MM.1S (cell line): Measurements from ENCODE around the gene MIOX.

Experiments used
- DNase-seq: peaks from one replicate; pipeline ENCODE4 v3.0.0-alpha.2; 2015
- H2AFZ ChIP-seq: fragments of 300-600 bp; sonication (generic); 2 replicates; pipeline ENCODE4 v1.6.0; 2016; ENCODE audit warnings: antibody characterized with exemption, low read length
- H3F3A ChIP-seq: fragments of 300-600 bp; sonication (generic); 2 replicates; pipeline ENCODE4 v1.6.1; 2016; ENCODE audit warnings: mild to moderate bottlenecking, antibody characterized with exemption, low read length, moderate library complexity, mixed read lengths; ENCODE audit not compliant: insufficient read depth
- H3K27ac ChIP-seq: fragments of 300-600 bp; sonication (generic); 2 replicates; pipeline ENCODE4 v1.5.1; 2016; ENCODE audit warnings: mild to moderate bottlenecking, low read length
- H3K27me3 ChIP-seq: fragments of 300-600 bp; sonication (generic); replicated peaks from 2 replicates; pipeline ENCODE4 v1.6.0; 2016; ENCODE audit warnings: low read length; ENCODE audit not compliant: insufficient read depth
- H3K36me3 ChIP-seq: fragments of 300-600 bp; sonication (generic); replicated peaks from 2 replicates; pipeline ENCODE4 v1.6.1; 2016; ENCODE audit warnings: mild to moderate bottlenecking, low read length, mixed read lengths; ENCODE audit not compliant: insufficient read depth
- H3K4me1 ChIP-seq: fragments of 300-600 bp; sonication (generic); 2 replicates; pipeline ENCODE4 v1.6.1; 2016; ENCODE audit warnings: low read length, mixed read lengths
- H3K4me2 ChIP-seq: fragments of 300-600 bp; sonication (generic); 2 replicates; pipeline ENCODE4 v1.6.0; 2016; ENCODE audit warnings: low read depth, low read length
- H3K4me3 ChIP-seq: fragments of 300-600 bp; sonication (generic); 2 replicates; pipeline ENCODE4 v1.5.1; 2016; ENCODE audit warnings: low read length, mixed read lengths
- H3K79me2 ChIP-seq: fragments of 300-600 bp; sonication (generic); 2 replicates; pipeline ENCODE4 v1.6.1; 2016; ENCODE audit warnings: mixed run types, low read length, mixed read lengths
- H3K9ac ChIP-seq: fragments of 300-600 bp; sonication (generic); 2 replicates; pipeline ENCODE4 v1.6.1; 2016; ENCODE audit warnings: low read length, mixed read lengths
- H3K9me2 ChIP-seq: fragments of 300-600 bp; sonication (generic); replicated peaks from 2 replicates; pipeline ENCODE4 v1.6.1; 2016; ENCODE audit warnings: mild to moderate bottlenecking, low read length, mixed read lengths; ENCODE audit not compliant: insufficient read depth
- H3K9me3 ChIP-seq: fragments of 300-600 bp; sonication (generic); replicated peaks from 2 replicates; pipeline ENCODE4 v1.6.1; 2016; ENCODE audit warnings: mild to moderate bottlenecking, low read length, mixed read lengths; ENCODE audit not compliant: insufficient read depth
- H4K20me1 ChIP-seq: fragments of 300-600 bp; sonication (generic); 2 replicates; pipeline ENCODE4 v1.6.1; 2016; ENCODE audit warnings: mild to moderate bottlenecking, low read length, moderate library complexity, mixed read lengths; ENCODE audit not compliant: insufficient read depth
- EZH2 ChIP-seq: fragments of 300-600 bp; sonication (generic); optimal IDR thresholded peaks from 2 replicates; pipeline ENCODE3; 2017; ENCODE audit warnings: low read depth, mild to moderate bottlenecking, antibody characterized with exemption, low read length, mixed read lengths
- EZH2phosphoT487 ChIP-seq: fragments of 300-600 bp; sonication (generic); IDR thresholded peaks from 2 replicates; pipeline ENCODE4 v1.6.1; 2018; ENCODE audit warnings: antibody characterized with exemption, low read length
- TF ChIP-seq, protein P1 (sequence below): fragments of 300-600 bp; sonication (generic); IDR thresholded peaks from 2 replicates; pipeline ENCODE4 v1.5.1; 2016; ENCODE audit warnings: antibody characterized with exemption, low read length, mixed read lengths

Gene MIOX

DNA sequence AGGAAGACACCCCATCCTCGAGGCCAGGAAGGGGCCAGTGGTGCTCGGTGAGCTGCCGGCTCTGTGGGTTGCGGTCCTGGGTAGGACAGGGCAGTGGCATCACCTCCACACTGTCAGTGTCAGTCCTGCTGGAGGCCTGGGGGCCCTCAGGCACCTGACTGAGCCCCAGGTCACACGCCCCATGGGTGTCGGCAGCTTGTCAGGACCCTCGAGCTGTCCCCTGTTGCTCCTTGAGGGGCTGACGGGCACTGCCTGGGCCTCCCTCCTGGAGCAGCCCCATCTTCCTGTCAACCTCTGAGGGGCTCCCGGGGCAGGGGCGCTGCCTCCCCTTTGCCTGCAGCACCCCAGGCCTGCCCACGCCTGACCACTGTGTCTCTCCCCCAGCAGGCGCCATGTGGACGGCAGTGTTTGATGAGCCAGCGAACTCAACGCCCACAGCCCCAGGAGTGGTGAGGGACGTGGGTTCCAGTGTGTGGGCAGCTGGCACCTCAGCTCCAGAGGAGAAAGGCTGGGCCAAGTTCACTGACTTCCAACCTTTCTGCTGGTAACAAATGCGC is 47.3 kb upstream of the MIOX start:
- H3F3A ChIP-seq, result no peaks in the 10 kb centered on the region
- H3K36me3 ChIP-seq, result no peaks in the 10 kb centered on the region
- DNase-seq, result no peak
- H3K27ac ChIP-seq, result no peak overlapping the region
- no peaks in the 10 kb centered on the region for H4K20me1 ChIP-seq
- H3K79me2 ChIP-seq, result no peaks in the 10 kb centered on the region
- H3K27me3 ChIP-seq, result no peaks in the 10 kb centered on the region
- H2AFZ ChIP-seq, result no peak overlapping the region
- H3K9ac ChIP-seq, result no peak overlapping the region
- no peak overlapping the region for H3K4me2 ChIP-seq
- H3K9me2 ChIP-seq, result no peaks in the 10 kb centered on the region
- no peaks in the 10 kb centered on the region for H3K4me1 ChIP-seq
- no peak overlapping the region for H3K4me3 ChIP-seq
- H3K9me3 ChIP-seq, result no peaks in the 10 kb centered on the region
- TF ChIP-seq EZH2 (no peak), EZH2phosphoT487 (no peak)
- TF ChIP-seq, protein P1, sequence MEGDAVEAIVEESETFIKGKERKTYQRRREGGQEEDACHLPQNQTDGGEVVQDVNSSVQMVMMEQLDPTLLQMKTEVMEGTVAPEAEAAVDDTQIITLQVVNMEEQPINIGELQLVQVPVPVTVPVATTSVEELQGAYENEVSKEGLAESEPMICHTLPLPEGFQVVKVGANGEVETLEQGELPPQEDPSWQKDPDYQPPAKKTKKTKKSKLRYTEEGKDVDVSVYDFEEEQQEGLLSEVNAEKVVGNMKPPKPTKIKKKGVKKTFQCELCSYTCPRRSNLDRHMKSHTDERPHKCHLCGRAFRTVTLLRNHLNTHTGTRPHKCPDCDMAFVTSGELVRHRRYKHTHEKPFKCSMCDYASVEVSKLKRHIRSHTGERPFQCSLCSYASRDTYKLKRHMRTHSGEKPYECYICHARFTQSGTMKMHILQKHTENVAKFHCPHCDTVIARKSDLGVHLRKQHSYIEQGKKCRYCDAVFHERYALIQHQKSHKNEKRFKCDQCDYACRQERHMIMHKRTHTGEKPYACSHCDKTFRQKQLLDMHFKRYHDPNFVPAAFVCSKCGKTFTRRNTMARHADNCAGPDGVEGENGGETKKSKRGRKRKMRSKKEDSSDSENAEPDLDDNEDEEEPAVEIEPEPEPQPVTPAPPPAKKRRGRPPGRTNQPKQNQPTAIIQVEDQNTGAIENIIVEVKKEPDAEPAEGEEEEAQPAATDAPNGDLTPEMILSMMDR, result no peak

- Histone ChIP-seq H3F3A (peaks cover 3% of the 10 kb centered on the region; the same call in 1 of the 2 replicates), H3K9me2 (no peaks in the 10 kb centered on the region), H3K36me3 (no peaks in the 10 kb centered on the region), H2AFZ (no peak overlapping the region), H3K4me3 (no peak overlapping the region), H3K9ac (no peak overlapping the region), H3K9me3 (no peaks in the 10 kb centered on the region), H3K27me3 (no peaks in the 10 kb centered on the region), H3K4me1 (no peaks in the 10 kb centered on the region), H4K20me1 (no peaks in the 10 kb centered on the region), H3K4me2 (no peak overlapping the region), H3K27ac (no peak overlapping the region), H3K79me2 (no peaks in the 10 kb centered on the region)
- DNase-seq, result no peak
- no peak for TF ChIP-seq EZH2
- TF ChIP-seq, protein P1, result no peak
- TF ChIP-seq EZH2phosphoT487, result no peak
Measured at GRCh38 chr22:50439871-50440331, 46.8 kb upstream of the MIOX start.

DNA sequence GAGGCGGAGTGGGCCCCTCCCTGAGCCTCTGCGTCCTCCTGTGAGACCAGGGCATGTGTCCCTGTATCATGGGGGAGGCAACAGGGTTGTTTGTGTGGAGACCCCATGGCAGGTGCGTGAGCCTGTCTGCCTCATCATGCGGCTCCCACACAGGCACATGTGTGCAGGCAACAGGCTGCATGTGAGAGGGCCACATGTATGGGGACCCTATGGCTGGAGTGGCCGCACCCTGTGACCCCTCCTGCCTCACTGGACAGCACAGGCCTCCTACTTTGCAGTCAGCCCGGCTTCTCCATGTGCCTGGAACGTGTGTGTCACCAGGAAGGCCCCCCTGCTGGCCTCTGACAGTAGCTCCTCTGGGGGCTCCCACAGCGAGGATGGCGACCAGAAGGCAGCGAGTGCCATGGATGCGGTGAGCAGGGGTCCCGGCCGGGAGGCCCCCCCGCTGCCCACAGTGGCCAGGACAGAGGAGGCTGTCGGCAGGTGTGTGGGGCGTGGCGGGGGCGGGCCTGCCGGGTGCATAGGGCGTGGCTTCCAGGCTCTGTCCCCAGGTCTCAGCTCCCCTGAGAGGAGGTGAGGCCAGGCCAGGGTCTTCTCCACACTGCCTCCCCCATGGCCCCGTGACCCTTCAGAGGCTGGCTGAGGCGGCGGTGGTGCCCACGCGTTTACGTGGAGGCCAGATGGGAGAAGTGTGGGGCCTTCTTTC is 46.0 kb upstream of the MIOX start:
- Histone ChIP-seq H3K36me3 (no peaks in the 10 kb centered on the region), H3K4me1 (no peaks in the 10 kb centered on the region)
- DNase-seq, result no peak

More for the DNA sequence above, 46.0 kb upstream of the MIOX start:
- H3F3A ChIP-seq, result peaks cover 4% of the 10 kb centered on the region; the same call in 1 of the 2 replicates
- no peak overlapping the region for H3K9ac ChIP-seq
- H3K79me2 ChIP-seq, result no peaks in the 10 kb centered on the region
- H3K9me2 ChIP-seq, result no peaks in the 10 kb centered on the region
- H3K27me3 ChIP-seq, result no peaks in the 10 kb centered on the region
- no peaks in the 10 kb centered on the region for H3K9me3 ChIP-seq
- H3K27ac ChIP-seq, result no peak overlapping the region
- no peak overlapping the region for H2AFZ ChIP-seq
- no peak overlapping the region for H3K4me2 ChIP-seq
- TF ChIP-seq EZH2phosphoT487, result no peak
- no peak for TF ChIP-seq EZH2
- TF ChIP-seq, protein P1, result no peak
- no peak overlapping the region for H3K4me3 ChIP-seq
- no peaks in the 10 kb centered on the region for H4K20me1 ChIP-seq
